HEK293 (cell line): ENCODE data around the gene ZFAND2B.

Experiments
- HIC1 ChIP-seq: fragments of 450-650 bp; formaldehyde crosslinking; IDR thresholded peaks from 2 replicates; pipeline ENCODE4 v1.5.1; 2016; ENCODE audit warnings: missing biosample characterization, missing genetic modification characterization
- KLF10 ChIP-seq: fragments of 450-650 bp; IDR thresholded peaks from 2 replicates; pipeline ENCODE4 v1.5.1; 2018; ENCODE audit warnings: missing biosample characterization, mild to moderate bottlenecking, missing genetic modification characterization
- KLF9 ChIP-seq: fragments of 450-650 bp; formaldehyde crosslinking; IDR thresholded peaks from 2 replicates; pipeline ENCODE4 v1.5.1; 2016; ENCODE audit warnings: missing biosample characterization, missing genetic modification characterization, low read depth
- PATZ1 ChIP-seq: fragments of 450-650 bp; formaldehyde crosslinking; IDR thresholded peaks from 2 replicates; pipeline ENCODE4 v1.5.1; 2016; ENCODE audit warnings: missing biosample characterization, missing genetic modification characterization
- SP2 ChIP-seq: fragments of 450-650 bp; formaldehyde crosslinking; IDR thresholded peaks from 2 replicates; pipeline ENCODE4 v1.5.1; 2016; ENCODE audit warnings: missing biosample characterization, missing genetic modification characterization
- WT1 ChIP-seq: fragments of 450-650 bp; formaldehyde crosslinking; IDR thresholded peaks from 2 replicates; pipeline ENCODE4 v1.5.1; 2016; ENCODE audit warnings: missing biosample characterization, missing genetic modification characterization
- ZBTB10 ChIP-seq: fragments of 450-650 bp; formaldehyde crosslinking; IDR thresholded peaks from 2 replicates; pipeline ENCODE4 v1.5.1; 2016; ENCODE audit warnings: missing biosample characterization, missing genetic modification characterization
- ZBTB26 ChIP-seq: fragments of 450-650 bp; formaldehyde crosslinking; optimal IDR thresholded peaks from 2 replicates; pipeline ENCODE3; 2016; ENCODE audit warnings: missing biosample characterization, mild to moderate bottlenecking, missing genetic modification characterization
- ZBTB48 ChIP-seq: fragments of 450-650 bp; formaldehyde crosslinking; IDR thresholded peaks from 2 replicates; pipeline ENCODE4 v1.5.1; 2016; ENCODE audit warnings: missing biosample characterization, missing genetic modification characterization
- ZBTB8A ChIP-seq: fragments of 450-650 bp; formaldehyde crosslinking; IDR thresholded peaks from 2 replicates; pipeline ENCODE4 v1.5.1; 2016; ENCODE audit warnings: missing biosample characterization, missing genetic modification characterization
- ZFHX2 ChIP-seq: fragments of 450-650 bp; formaldehyde crosslinking; conservative IDR thresholded peaks from 2 replicates; pipeline ENCODE4 v1.5.1; 2016; ENCODE audit warnings: missing biosample characterization, missing genetic modification characterization
- ZFP3 ChIP-seq: fragments of 450-650 bp; formaldehyde crosslinking; IDR thresholded peaks from 2 replicates; pipeline ENCODE4 v1.5.1; 2016; ENCODE audit warnings: low read depth, missing biosample characterization, missing genetic modification characterization
- ZFP69B ChIP-seq: fragments of 450-650 bp; formaldehyde crosslinking; IDR thresholded peaks from 2 replicates; pipeline ENCODE4 v1.5.1; 2016; ENCODE audit warnings: missing biosample characterization, missing genetic modification characterization
- ZNF112 ChIP-seq: fragments of 450-650 bp; formaldehyde crosslinking; IDR thresholded peaks from 2 replicates; pipeline ENCODE4 v1.5.0; 2017; ENCODE audit warnings: missing biosample characterization, missing genetic modification characterization
- ZNF335 ChIP-seq: fragments of 450-650 bp; formaldehyde crosslinking; conservative IDR thresholded peaks from 2 replicates; pipeline ENCODE4 v1.5.1; 2016; ENCODE audit warnings: missing biosample characterization, missing genetic modification characterization
- ZNF341 ChIP-seq: fragments of 450-650 bp; formaldehyde crosslinking; IDR thresholded peaks from 2 replicates; pipeline ENCODE4; 2016; ENCODE audit warnings: low read depth, missing biosample characterization, missing genetic modification characterization
- ZNF391 ChIP-seq: fragments of 450-650 bp; formaldehyde crosslinking; IDR thresholded peaks from 2 replicates; pipeline ENCODE4 v1.5.1; 2016; ENCODE audit warnings: low read depth, missing biosample characterization, missing genetic modification characterization, borderline replicate concordance
- ZNF398 ChIP-seq: fragments of 450-650 bp; formaldehyde crosslinking; IDR thresholded peaks from 2 replicates; pipeline ENCODE4 v1.5.1; 2017; ENCODE audit warnings: missing biosample characterization, missing genetic modification characterization
- ZNF423 ChIP-seq: fragments of 450-650 bp; formaldehyde crosslinking; IDR thresholded peaks from 2 replicates; pipeline ENCODE4 v1.5.1; 2016; ENCODE audit warnings: missing biosample characterization, missing genetic modification characterization
- ZNF555 ChIP-seq: fragments of 450-650 bp; formaldehyde crosslinking; conservative IDR thresholded peaks from 2 replicates; pipeline ENCODE4 v1.5.1; 2017; ENCODE audit warnings: missing biosample characterization, mild to moderate bottlenecking, missing genetic modification characterization, inconsistent platforms
- ZNF561 ChIP-seq: fragments of 450-650 bp; IDR thresholded peaks from 2 replicates; pipeline ENCODE4 v1.5.1; 2018; ENCODE audit warnings: missing biosample characterization, missing genetic modification characterization, borderline replicate concordance
- ZNF660 ChIP-seq: fragments of 450-650 bp; IDR thresholded peaks from 2 replicates; pipeline ENCODE4 v1.5.1; 2018; ENCODE audit warnings: missing biosample characterization, mild to moderate bottlenecking, missing genetic modification characterization

Gene ZFAND2B

GRCh38 chr2:219253753-219254589, 47.4 kb downstream of the ZFAND2B start, which contains the start of gene TUBA4A (continued):
- TF ChIP-seq ZBTB10 (tag by site-specific recombination) (peak; percentile 16; the same call in 1 of the 2 replicates), PATZ1 (peak; percentile 84), ZNF341 (tag by site-specific recombination) (peak; percentile 19; the same call in 1 of the 2 replicates), SP2 (tag by site-specific recombination) (peak; percentile 81), KLF9 (tag by site-specific recombination) (peak; percentile 84), ZNF561 (tag by site-specific recombination) (0 out of 2 replicates have a peak, but pooled peaks have one; percentile 24), ZNF112 (no peak), ZNF660 (no peak), ZNF555 (tag by site-specific recombination) (no peak), HIC1 (tag by site-specific recombination) (0 out of 2 replicates have a peak, but pooled peaks have one; percentile 9), WT1 (tag by site-specific recombination) (no peak), ZNF391 (tag by site-specific recombination) (no peak), ZNF423 (tag by site-specific recombination) (peak; percentile 55), ZBTB48 (peak; percentile 67), ZFP69B (no peak), ZNF335 (tag by site-specific recombination) (peak; percentile 90), ZBTB26 (tag by site-specific recombination) (peak; percentile 56), ZFP3 (tag by site-specific recombination) (no peak), ZNF398 (peak; percentile 55; the same call in 1 of the 2 replicates), ZFHX2 (tag by site-specific recombination) (peak; percentile 42), ZBTB8A (tag by site-specific recombination) (peak; percentile 20; the same call in 1 of the 2 replicates), KLF10 (tag by site-specific recombination) (peak; percentile 43; the same call in 1 of the 2 replicates)
